VCaP (cell line): Measurements from ENCODE around the gene DBH.

Experiments
- H3K27ac ChIP-seq: fragments of 450-650 bp; 2 replicates; pipeline ENCODE4 v1.5.1; 2017
- CTCF ChIP-seq: fragments of 450-650 bp; conservative IDR thresholded peaks from 2 replicates; pipeline ENCODE4 v1.5.1; 2017; ENCODE audit warnings: mild to moderate bottlenecking, moderate library complexity

DBH gene

DNA sequence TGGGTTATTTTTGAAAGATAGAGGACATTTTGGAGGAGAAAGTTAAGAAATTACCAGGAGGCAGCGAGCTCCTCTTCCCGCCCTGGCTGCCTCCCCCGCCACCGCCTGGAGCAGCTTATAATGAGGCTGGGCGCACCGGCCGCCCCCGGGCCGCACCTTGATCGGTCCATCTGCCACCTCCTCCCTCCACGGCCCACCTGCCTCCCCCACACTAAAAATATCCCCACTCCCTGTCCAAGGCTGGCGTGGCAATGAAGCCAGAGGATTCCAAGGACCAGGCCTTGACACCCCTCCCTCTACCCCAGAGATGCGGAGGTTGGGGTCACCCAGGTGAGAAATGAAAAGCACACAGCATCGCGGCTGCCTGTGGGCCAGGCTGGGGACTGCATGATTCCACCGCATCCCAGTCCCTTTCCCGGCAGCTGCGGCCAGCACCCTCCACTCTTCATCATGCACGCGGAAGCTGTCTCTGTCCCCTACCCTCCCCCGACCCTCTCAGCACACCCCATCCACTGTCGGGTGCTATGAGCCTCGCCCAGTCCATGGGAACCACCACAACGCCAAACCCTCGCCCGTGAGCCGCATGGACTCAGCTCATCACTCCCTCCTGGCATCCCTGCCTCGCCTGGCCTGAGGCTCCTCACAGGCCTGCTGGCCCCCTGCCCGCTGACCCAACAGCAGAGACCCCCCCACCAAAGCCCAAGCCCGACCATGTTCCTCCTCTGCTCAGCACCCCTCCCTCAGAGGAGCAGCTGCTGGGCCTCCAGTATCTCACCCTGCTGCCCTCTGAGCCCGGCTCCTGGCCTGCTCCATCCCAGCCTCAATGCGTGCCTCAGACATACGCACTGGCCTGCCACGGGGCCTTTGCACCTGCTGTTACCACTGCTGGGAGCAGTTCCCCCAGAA lies 51.9 kb downstream of the DBH start:
- no peak overlapping the region for H3K27ac ChIP-seq
- TF ChIP-seq CTCF = no peak

DNA sequence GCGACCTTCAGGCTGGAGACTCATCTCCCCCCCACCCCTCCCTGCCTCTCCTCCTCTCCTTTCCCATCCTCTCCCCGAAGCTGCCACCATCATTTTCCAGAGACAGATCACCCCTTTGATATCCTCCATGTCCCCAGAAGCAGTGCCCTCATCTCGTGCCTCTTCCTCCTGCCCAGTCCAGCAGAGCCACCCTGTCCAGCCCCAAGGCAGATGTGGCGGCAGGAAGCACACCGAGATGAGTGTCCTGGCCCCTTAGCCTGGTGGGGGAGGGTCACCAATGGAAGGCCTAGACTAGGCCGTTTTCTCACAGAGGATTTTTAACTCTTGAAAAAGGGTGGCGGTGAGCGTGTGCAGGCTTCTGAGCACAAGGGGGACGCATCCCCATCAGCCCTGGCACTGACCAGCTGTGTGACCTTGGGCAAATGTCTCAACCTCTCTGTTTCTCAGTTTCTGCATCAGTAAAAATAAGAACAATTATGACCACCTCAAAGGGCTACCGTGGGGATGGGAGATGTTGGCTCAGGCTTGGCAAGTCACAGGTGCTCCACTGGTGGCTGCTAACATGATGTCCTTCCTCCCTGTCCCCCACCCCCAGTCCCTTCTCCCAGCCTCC lies 53.1 kb downstream of the DBH start:
- no peak for TF ChIP-seq CTCF
- H3K27ac ChIP-seq = no peak overlapping the region

DNA sequence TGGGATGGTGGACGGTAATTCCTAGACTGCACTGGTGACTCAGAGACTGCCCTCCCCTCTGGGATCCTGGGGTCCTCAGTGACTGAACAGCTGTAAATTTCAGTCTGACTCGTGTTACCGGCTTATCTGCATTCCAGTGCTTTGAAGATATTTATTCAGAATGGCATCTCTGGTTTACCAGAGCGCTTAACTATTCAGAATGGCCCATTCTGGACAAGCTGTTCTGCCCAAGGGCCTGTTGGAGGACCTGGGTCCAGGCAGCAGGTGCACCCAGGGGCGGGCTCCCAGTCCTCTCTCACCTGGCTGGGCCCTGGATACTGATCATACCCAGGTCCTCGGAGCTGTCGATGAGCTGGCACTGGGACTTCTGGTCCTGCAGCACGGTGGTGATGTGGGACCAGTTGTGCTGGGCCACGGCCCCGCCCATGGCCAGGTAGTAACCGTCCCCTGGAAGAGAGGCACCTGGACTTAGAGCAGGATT lies 54.0 kb downstream of the DBH start:
- H3K27ac ChIP-seq = peak overlapping the region; percentile 19; the same call in 1 of the 2 replicates
- no peak for TF ChIP-seq CTCF

GRCh38 chr9:133691191-133691590 lies 55.0 kb downstream of the DBH start:
- TF ChIP-seq CTCF = no peak
- H3K27ac ChIP-seq = no peak overlapping the region

GRCh38 chr9:133691626-133692363 lies 55.6 kb downstream of the DBH start:
- H3K27ac ChIP-seq = no peak overlapping the region
- no peak for TF ChIP-seq CTCF

GRCh38 chr9:133692364-133692985 lies 56.3 kb downstream of the DBH start:
- no peak for TF ChIP-seq CTCF
- no peak overlapping the region for H3K27ac ChIP-seq
